ENCODE measurements around the gene HSP90AB1.

The HSP90AB1 gene

GRCh38 chr6:44264154-44265006 is 17.5 kb downstream of the HSP90AB1 start:
- H3K9me3 ChIP-seq, result no peaks in the 10 kb centered on the region
- peaks cover 34 to 39% of the 10 kb centered on the region in 2 experiments for H3K4me1 ChIP-seq (ENCODE audit: control insufficient read depth in 1 of 2, insufficient read depth in 1 of 2, low read depth in 1 of 2, low read length in 1 of 2)
- TF ChIP-seq, protein P1, sequence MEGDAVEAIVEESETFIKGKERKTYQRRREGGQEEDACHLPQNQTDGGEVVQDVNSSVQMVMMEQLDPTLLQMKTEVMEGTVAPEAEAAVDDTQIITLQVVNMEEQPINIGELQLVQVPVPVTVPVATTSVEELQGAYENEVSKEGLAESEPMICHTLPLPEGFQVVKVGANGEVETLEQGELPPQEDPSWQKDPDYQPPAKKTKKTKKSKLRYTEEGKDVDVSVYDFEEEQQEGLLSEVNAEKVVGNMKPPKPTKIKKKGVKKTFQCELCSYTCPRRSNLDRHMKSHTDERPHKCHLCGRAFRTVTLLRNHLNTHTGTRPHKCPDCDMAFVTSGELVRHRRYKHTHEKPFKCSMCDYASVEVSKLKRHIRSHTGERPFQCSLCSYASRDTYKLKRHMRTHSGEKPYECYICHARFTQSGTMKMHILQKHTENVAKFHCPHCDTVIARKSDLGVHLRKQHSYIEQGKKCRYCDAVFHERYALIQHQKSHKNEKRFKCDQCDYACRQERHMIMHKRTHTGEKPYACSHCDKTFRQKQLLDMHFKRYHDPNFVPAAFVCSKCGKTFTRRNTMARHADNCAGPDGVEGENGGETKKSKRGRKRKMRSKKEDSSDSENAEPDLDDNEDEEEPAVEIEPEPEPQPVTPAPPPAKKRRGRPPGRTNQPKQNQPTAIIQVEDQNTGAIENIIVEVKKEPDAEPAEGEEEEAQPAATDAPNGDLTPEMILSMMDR (IDR thresholded peaks at IDR 0.05), result peak; percentile 52
- peaks cover 15% of the 10 kb centered on the region for H3K36me3 ChIP-seq
- H3K4me3 ChIP-seq (ENCODE audit: low read depth in 1 of 2, low read length in 1 of 2), result peak overlapping the region; percentile 74 to 77
- peak overlapping the region; percentile 85 for H3K27ac ChIP-seq
- H3K27me3 ChIP-seq, result peaks cover 12% of the 10 kb centered on the region

GRCh38 chr6:44265007-44265721 is 18.3 kb downstream of the HSP90AB1 start, which contains the start of gene NFKBIE:
Gene NFKBIE, minus strand, starts transcription at chr6:44265551. Its CDS starts 205 bp downstream, at chr6:44265346.
- TF ChIP-seq, protein P1 (IDR thresholded peaks at IDR 0.05), result peak; percentile 35
- Histone ChIP-seq H3K27ac (peak within 1 kb of the TSS; percentile 85), H3K27me3 (peaks cover 19% of the 10 kb centered on the region), H3K36me3 (peaks cover 7% of the 10 kb centered on the region), H3K4me3 (ENCODE audit: low read depth in 1 of 2, low read length in 1 of 2) (peak within 1 kb of the TSS; percentile 74 to 77), H3K4me1 (ENCODE audit: control insufficient read depth in 1 of 2, insufficient read depth in 1 of 2, low read depth in 1 of 2, low read length in 1 of 2) (peaks cover 42 to 47% of the 10 kb centered on the region in 2 experiments), H3K9me3 (no peaks in the 10 kb centered on the region)

DNA sequence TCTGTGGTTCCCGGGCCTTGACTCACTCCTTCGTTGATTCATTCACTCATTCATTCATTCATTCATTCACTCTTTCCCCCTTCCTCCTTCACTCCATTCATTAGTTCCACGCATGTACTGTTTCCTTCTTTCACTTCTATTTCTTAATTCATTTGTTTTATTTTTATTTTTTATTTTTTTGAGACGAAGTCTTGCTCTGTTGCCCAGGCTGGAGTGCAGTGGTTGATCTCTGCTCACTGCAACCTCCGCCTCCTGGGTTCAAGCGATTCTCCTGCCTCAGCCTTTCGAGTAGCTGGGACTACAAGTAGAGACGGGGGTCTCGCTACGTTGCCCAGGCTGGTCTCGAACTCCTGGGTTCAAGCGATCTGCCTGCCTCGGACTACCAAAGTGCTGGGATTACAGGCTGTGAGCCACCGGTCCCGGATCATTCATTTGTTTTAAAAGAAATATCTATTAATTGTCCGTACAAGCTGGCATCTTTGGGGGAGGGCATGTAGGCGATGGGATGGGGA is 18.9 kb downstream of the HSP90AB1 start:
- Histone ChIP-seq H3K4me1 (ENCODE audit: control insufficient read depth in 1 of 2, insufficient read depth in 1 of 2, low read depth in 1 of 2, low read length in 1 of 2) (peaks cover 46 to 48% of the 10 kb centered on the region in 2 experiments), H3K27ac (peak overlapping the region; percentile 85), H3K9me3 (no peaks in the 10 kb centered on the region), H3K36me3 (peaks cover 4% of the 10 kb centered on the region), H3K27me3 (peaks cover 26% of the 10 kb centered on the region), H3K4me3 (ENCODE audit: low read depth in 1 of 2, low read length in 1 of 2) (peak overlapping the region; percentile 74 to 77)
- TF ChIP-seq, protein P1 (IDR thresholded peaks at IDR 0.05), result no peak

- Histone ChIP-seq H3K4me1 (ENCODE audit: control insufficient read depth in 1 of 2, insufficient read depth in 1 of 2, low read depth in 1 of 2, low read length in 1 of 2) (peaks cover 48 to 51% of the 10 kb centered on the region in 2 experiments), H3K9me3 (no peaks in the 10 kb centered on the region), H3K27ac (no peak overlapping the region), H3K4me3 (ENCODE audit: low read depth in 1 of 2, low read length in 1 of 2) (no peak overlapping the region), H3K27me3 (peaks cover 31% of the 10 kb centered on the region), H3K36me3 (peaks cover 3% of the 10 kb centered on the region)
- TF ChIP-seq, protein P1 (IDR thresholded peaks at IDR 0.05), result no peak
Observed at GRCh38 chr6:44266347-44266746, 19.4 kb downstream of the HSP90AB1 start.

- TF ChIP-seq, protein P1 (IDR thresholded peaks at IDR 0.05), result no peak
- Histone ChIP-seq H3K4me1 (ENCODE audit: control insufficient read depth in 1 of 2, insufficient read depth in 1 of 2, low read depth in 1 of 2, low read length in 1 of 2) (peaks cover 44 to 51% of the 10 kb centered on the region in 2 experiments), H3K4me3 (ENCODE audit: low read depth in 1 of 2, low read length in 1 of 2) (no peak overlapping the region), H3K27me3 (peaks cover 40% of the 10 kb centered on the region), H3K36me3 (no peaks in the 10 kb centered on the region), H3K27ac (no peak overlapping the region), H3K9me3 (no peaks in the 10 kb centered on the region)
Observed at GRCh38 chr6:44267252-44267651, 20.4 kb downstream of the HSP90AB1 start.

Data from neutrophil (primary cell).